ENCODE results near the gene SPEF1. TPM values are rescaled to one million over a fixed set of nuclear protein-coding genes. Genes with fewer than 3 reads are reported as not detected.

The SPEF1 gene
- total and polyA plus RNA-seq, 2 of the 13 experiments (the other 11 are each of a cell fraction or from before 2014, with no cell fraction given), result 0.11 to 0.27 TPM

- TF ChIP-seq, protein P1, sequence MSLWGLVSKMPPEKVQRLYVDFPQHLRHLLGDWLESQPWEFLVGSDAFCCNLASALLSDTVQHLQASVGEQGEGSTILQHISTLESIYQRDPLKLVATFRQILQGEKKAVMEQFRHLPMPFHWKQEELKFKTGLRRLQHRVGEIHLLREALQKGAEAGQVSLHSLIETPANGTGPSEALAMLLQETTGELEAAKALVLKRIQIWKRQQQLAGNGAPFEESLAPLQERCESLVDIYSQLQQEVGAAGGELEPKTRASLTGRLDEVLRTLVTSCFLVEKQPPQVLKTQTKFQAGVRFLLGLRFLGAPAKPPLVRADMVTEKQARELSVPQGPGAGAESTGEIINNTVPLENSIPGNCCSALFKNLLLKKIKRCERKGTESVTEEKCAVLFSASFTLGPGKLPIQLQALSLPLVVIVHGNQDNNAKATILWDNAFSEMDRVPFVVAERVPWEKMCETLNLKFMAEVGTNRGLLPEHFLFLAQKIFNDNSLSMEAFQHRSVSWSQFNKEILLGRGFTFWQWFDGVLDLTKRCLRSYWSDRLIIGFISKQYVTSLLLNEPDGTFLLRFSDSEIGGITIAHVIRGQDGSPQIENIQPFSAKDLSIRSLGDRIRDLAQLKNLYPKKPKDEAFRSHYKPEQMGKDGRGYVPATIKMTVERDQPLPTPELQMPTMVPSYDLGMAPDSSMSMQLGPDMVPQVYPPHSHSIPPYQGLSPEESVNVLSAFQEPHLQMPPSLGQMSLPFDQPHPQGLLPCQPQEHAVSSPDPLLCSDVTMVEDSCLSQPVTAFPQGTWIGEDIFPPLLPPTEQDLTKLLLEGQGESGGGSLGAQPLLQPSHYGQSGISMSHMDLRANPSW (CRISPR knock-in tag; IDR thresholded peaks at IDR 0.05; ENCODE audit: borderline replicate concordance), result no peak
- TF ChIP-seq ZNF546 (CRISPR knock-in tag; conservative IDR thresholded peaks at IDR 0.05) (peak; percentile 97), ISL2 (CRISPR knock-in tag; IDR thresholded peaks at IDR 0.05) (peak; percentile 85), ZNF160 (CRISPR knock-in tag; IDR thresholded peaks at IDR 0.05) (peak; percentile 84; the same call in 1 of the 2 replicates), ZNF709 (CRISPR knock-in tag; IDR thresholded peaks at IDR 0.05) (peak; percentile 90), MEIS2 (CRISPR knock-in tag; IDR thresholded peaks at IDR 0.05) (peak; percentile 89), NFYB (CRISPR knock-in tag; IDR thresholded peaks at IDR 0.05) (peak; percentile 55; the same call in 1 of the 2 replicates), BCL3 (CRISPR knock-in tag; IDR thresholded peaks at IDR 0.05) (peak; percentile 99), E2F5 (CRISPR knock-in tag; conservative IDR thresholded peaks at IDR 0.05) (peak; percentile 63; the same call in 1 of the 2 replicates), ZNF121 (CRISPR knock-in tag; IDR thresholded peaks at IDR 0.05) (peak; percentile 75), BCL6 (CRISPR knock-in tag; IDR thresholded peaks at IDR 0.05) (peak; percentile 81)
- TF ChIP-seq, protein P2, sequence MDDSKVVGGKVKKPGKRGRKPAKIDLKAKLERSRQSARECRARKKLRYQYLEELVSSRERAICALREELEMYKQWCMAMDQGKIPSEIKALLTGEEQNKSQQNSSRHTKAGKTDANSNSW (CRISPR knock-in tag; IDR thresholded peaks at IDR 0.05; ENCODE audit: borderline replicate concordance), result peak; percentile 99
- TF ChIP-seq, protein P3, sequence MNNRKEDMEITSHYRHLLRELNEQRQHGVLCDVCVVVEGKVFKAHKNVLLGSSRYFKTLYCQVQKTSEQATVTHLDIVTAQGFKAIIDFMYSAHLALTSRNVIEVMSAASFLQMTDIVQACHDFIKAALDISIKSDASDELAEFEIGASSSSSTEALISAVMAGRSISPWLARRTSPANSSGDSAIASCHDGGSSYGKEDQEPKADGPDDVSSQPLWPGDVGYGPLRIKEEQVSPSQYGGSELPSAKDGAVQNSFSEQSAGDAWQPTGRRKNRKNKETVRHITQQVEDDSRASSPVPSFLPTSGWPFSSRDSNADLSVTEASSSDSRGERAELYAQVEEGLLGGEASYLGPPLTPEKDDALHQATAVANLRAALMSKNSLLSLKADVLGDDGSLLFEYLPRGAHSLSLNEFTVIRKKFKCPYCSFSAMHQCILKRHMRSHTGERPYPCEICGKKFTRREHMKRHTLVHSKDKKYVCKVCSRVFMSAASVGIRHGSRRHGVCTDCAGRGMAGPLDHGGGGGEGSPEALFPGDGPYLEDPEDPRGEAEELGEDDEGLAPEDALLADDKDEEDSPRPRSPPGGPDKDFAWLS (CRISPR knock-in tag; IDR thresholded peaks at IDR 0.05; ENCODE audit: borderline replicate concordance), result no peak
- TF ChIP-seq, protein P4, sequence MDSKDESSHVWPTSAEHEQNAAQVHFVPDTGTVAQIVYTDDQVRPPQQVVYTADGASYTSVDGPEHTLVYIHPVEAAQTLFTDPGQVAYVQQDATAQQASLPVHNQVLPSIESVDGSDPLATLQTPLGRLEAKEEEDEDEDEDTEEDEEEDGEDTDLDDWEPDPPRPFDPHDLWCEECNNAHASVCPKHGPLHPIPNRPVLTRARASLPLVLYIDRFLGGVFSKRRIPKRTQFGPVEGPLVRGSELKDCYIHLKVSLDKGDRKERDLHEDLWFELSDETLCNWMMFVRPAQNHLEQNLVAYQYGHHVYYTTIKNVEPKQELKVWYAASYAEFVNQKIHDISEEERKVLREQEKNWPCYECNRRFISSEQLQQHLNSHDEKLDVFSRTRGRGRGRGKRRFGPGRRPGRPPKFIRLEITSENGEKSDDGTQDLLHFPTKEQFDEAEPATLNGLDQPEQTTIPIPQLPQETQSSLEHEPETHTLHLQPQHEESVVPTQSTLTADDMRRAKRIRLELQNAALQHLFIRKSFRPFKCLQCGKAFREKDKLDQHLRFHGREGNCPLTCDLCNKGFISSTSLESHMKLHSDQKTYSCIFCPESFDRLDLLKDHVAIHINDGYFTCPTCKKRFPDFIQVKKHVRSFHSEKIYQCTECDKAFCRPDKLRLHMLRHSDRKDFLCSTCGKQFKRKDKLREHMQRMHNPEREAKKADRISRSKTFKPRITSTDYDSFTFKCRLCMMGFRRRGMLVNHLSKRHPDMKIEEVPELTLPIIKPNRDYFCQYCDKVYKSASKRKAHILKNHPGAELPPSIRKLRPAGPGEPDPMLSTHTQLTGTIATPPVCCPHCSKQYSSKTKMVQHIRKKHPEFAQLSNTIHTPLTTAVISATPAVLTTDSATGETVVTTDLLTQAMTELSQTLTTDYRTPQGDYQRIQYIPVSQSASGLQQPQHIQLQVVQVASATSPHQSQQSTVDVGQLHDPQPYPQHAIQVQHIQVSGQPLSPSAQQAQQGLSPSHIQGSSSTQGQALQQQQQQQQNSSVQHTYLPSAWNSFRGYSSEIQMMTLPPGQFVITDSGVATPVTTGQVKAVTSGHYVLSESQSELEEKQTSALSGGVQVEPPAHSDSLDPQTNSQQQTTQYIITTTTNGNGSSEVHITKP (CRISPR knock-in tag; IDR thresholded peaks at IDR 0.05; ENCODE audit: low read depth), result peak; percentile 63; the same call in 1 of the 2 replicates
- TF ChIP-seq, protein P5, sequence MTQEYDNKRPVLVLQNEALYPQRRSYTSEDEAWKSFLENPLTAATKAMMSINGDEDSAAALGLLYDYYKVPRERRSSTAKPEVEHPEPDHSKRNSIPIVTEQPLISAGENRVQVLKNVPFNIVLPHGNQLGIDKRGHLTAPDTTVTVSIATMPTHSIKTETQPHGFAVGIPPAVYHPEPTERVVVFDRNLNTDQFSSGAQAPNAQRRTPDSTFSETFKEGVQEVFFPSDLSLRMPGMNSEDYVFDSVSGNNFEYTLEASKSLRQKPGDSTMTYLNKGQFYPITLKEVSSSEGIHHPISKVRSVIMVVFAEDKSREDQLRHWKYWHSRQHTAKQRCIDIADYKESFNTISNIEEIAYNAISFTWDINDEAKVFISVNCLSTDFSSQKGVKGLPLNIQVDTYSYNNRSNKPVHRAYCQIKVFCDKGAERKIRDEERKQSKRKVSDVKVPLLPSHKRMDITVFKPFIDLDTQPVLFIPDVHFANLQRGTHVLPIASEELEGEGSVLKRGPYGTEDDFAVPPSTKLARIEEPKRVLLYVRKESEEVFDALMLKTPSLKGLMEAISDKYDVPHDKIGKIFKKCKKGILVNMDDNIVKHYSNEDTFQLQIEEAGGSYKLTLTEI (CRISPR knock-in tag; conservative IDR thresholded peaks at IDR 0.05), result no peak
These were observed 30.4 kb upstream of the SPEF1 start (continued) for GRCh38 chr20:3811467-3812258.
